ENCODE results near the gene GTF3C4. TPM values are rescaled to one million over a fixed set of nuclear protein-coding genes. Genes with fewer than 3 reads are reported as not detected.

Gene GTF3C4
- total RNA-seq, 1 experiment from 2014 or later: 42.5 TPM

DNA sequence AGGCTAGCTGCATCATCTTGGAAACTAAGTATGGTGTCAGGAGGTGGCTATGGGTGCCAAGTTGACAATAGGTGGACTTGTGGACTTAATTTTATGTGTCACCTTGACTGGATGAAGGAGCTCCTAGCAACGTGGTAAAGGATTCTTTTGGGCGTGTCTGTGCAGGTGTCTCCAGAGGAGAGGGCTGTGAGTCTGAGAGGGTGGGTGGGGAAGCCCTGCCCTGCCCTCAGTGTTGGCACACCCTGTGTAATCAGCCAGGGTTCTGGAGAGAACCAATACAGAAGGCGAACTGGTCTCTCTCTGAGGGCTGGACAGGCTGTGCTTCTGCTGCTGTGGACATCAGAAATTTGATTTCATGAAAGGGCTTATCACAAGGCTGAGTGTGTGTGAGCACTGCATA, 61.0 kb downstream of the GTF3C4 start:
- DNase-seq: no peak
- Mint-ChIP-seq H3K9me3 (no peaks in the 10 kb centered on the region), H3K4me1 (peaks cover 0 to 4% of the 10 kb centered on the region in 2 experiments; a peak in 1 of 4 replicates), H3K27ac (no peak overlapping the region), H3K27me3 (ENCODE audit: low read depth) (peaks cover 22% of the 10 kb centered on the region), H3K36me3 (ENCODE audit: insufficient read depth in 1 of 3, low read depth in 3 of 3) (no peaks in the 10 kb centered on the region), H3K4me3 (no peak overlapping the region)
- H2BK5ac ChIP-seq (ENCODE audit: insufficient read length, low read length): no peak overlapping the region
- no peak overlapping the region for H3K4me2 ChIP-seq (ENCODE audit: insufficient read depth, insufficient read length, low read length)
- H2BK120ac ChIP-seq (ENCODE audit: low read depth, low read length, poor library complexity, severe bottlenecking): no peak overlapping the region
- no peak overlapping the region for H2BK15ac ChIP-seq (ENCODE audit: low read depth, low read length)
- H4K8ac ChIP-seq (replicated peaks; ENCODE audit: insufficient read length, low read depth, low read length): no peak overlapping the region
- H3K9ac ChIP-seq (ENCODE audit: extremely low read depth, insufficient read length, low read length): no peak overlapping the region
- H2AFZ ChIP-seq (ENCODE audit: low read length): no peak overlapping the region
- no peaks in the 10 kb centered on the region for H3K9me3 ChIP-seq (ENCODE audit: control insufficient read depth, low read depth, low read length)
- no peak overlapping the region for H4K91ac ChIP-seq (ENCODE audit: insufficient read length, low read depth, low read length)
- no peak overlapping the region for H3K4ac ChIP-seq (ENCODE audit: low read depth, low read length)
- no peak overlapping the region for H4K5ac ChIP-seq (ENCODE audit: insufficient read length, low read depth, low read length)
- no peak overlapping the region for H2BK20ac ChIP-seq (ENCODE audit: low read depth, low read length, poor library complexity, severe bottlenecking)
- H2BK12ac ChIP-seq (ENCODE audit: insufficient read length, low read depth, low read length): no peak overlapping the region
- TF ChIP-seq, protein P1, sequence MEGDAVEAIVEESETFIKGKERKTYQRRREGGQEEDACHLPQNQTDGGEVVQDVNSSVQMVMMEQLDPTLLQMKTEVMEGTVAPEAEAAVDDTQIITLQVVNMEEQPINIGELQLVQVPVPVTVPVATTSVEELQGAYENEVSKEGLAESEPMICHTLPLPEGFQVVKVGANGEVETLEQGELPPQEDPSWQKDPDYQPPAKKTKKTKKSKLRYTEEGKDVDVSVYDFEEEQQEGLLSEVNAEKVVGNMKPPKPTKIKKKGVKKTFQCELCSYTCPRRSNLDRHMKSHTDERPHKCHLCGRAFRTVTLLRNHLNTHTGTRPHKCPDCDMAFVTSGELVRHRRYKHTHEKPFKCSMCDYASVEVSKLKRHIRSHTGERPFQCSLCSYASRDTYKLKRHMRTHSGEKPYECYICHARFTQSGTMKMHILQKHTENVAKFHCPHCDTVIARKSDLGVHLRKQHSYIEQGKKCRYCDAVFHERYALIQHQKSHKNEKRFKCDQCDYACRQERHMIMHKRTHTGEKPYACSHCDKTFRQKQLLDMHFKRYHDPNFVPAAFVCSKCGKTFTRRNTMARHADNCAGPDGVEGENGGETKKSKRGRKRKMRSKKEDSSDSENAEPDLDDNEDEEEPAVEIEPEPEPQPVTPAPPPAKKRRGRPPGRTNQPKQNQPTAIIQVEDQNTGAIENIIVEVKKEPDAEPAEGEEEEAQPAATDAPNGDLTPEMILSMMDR (conservative IDR thresholded peaks at IDR 0.05): no peak
- H3T11ph ChIP-seq (ENCODE audit: low read length): no peak overlapping the region
- no peaks in the 10 kb centered on the region for H3K79me1 ChIP-seq (ENCODE audit: insufficient read depth, low read depth, low read length, poor library complexity, severe bottlenecking)
- H3K56ac ChIP-seq (ENCODE audit: insufficient read length, low read depth, low read length): no peak overlapping the region
- H3K18ac ChIP-seq (ENCODE audit: insufficient read length, low read depth, low read length): no peak overlapping the region
- H3K23ac ChIP-seq (ENCODE audit: insufficient read length, low read depth, low read length): no peak overlapping the region
- peaks cover 3% of the 10 kb centered on the region for H3K23me2 ChIP-seq (ENCODE audit: insufficient read length, low read depth, low read length, poor library complexity, severe bottlenecking)
- no peaks in the 10 kb centered on the region; the same call in 1 of the 2 replicates for H3K27me3 ChIP-seq (ENCODE audit: insufficient read depth, low read length)
- no CpG with 5 or more reads among the region's 3 CpGs for WGBS (ENCODE audit: extremely low coverage, insufficient read length, low lambda C conversion rate)
- H3K27ac ChIP-seq (ENCODE audit: insufficient read length, low read depth, low read length): no peak overlapping the region
- H3K4me1 ChIP-seq (ENCODE audit: insufficient read depth, low read length): no peaks in the 10 kb centered on the region
- no peaks in the 10 kb centered on the region for H4K20me1 ChIP-seq (ENCODE audit: control insufficient read depth, insufficient read depth, insufficient read length)
- H2AK5ac ChIP-seq (ENCODE audit: insufficient read length, low read length): no peak overlapping the region
- no peak overlapping the region for H3K14ac ChIP-seq (ENCODE audit: insufficient read depth, low read length)
- no peaks in the 10 kb centered on the region for H3K79me2 ChIP-seq (ENCODE audit: insufficient read depth, low read length)

Measured in H9 (cell line).